Lung (tissue), 12 donors: ENCODE data around the gene CLP1. TPM values are rescaled to one million over a fixed set of nuclear protein-coding genes. Genes with fewer than 3 reads are reported as not detected.

Experiments
- ATAC-seq: fragments of 200-7000 bp; cut with Tn5 transposase; one replicate; pipeline ENCODE4 v1.9.1; 2020; ENCODE audit warnings: moderate number of reproducible peaks; ENCODE audit not compliant: insufficient read depth, low FRiP score
- DNase-seq, 3 donors: peaks; one replicate each; pipeline ENCODE4 v3.0.0-alpha.2; 2013 to 2017
- H3K27ac ChIP-seq, 2 donors: one replicate each; pipeline ENCODE4 v1.5.1; 2013; ENCODE audit warnings: mild to moderate bottlenecking in 2 of 2, moderate library complexity in 2 of 2, control low read depth in 1 of 2, inconsistent platforms in 1 of 2, low read depth in 1 of 2, low read length in 1 of 2
- H3K27me3 ChIP-seq, 3 donors: one replicate each; pipeline ENCODE4 v1.5.1; 2013; ENCODE audit warnings: low read length in 2 of 3; ENCODE audit not compliant: control insufficient read depth in 3 of 3, insufficient read depth in 3 of 3
- H3K36me3 ChIP-seq, 4 donors: one replicate each; pipeline ENCODE4 v1.5.1; 2013; ENCODE audit warnings: low read length in 4 of 4, mild to moderate bottlenecking in 1 of 4, moderate library complexity in 1 of 4; ENCODE audit not compliant: control insufficient read depth in 4 of 4, insufficient read depth in 4 of 4
- H3K4me1 ChIP-seq, 5 donors: one replicate each; pipeline ENCODE4 v1.5.1; 2013; ENCODE audit warnings: low read length in 5 of 5, mild to moderate bottlenecking in 2 of 5, moderate library complexity in 1 of 5; ENCODE audit not compliant: control insufficient read depth in 5 of 5, insufficient read depth in 5 of 5
- H3K4me3 ChIP-seq: one replicate; pipeline ENCODE4 v1.5.1; 2013; ENCODE audit warnings: mild to moderate bottlenecking, control low read depth, moderate library complexity
- H3K9ac ChIP-seq, 2 donors: one replicate each; pipeline ENCODE4 v1.5.1; 2013; ENCODE audit warnings: low read length in 2 of 2, control low read depth in 1 of 2; ENCODE audit not compliant: insufficient read depth in 1 of 2
- H3K9me3 ChIP-seq, 4 donors: one replicate each; pipeline ENCODE4 v1.5.1; 2013; ENCODE audit warnings: low read length in 3 of 4, mild to moderate bottlenecking in 1 of 4, moderate library complexity in 1 of 4; ENCODE audit not compliant: control insufficient read depth in 4 of 4, insufficient read depth in 3 of 4
- CTCF ChIP-seq: IDR thresholded peaks from 2 replicates; pipeline ENCODE4 v1.5.1; 2012; ENCODE audit warnings: mild to moderate bottlenecking; ENCODE audit errors: control extremely low read depth, extremely low read depth
- WGBS, 2 donors: extraction: QIAGEN DNeasy Blood & Tissue Kit; methylation state at CpG; one replicate each; pipeline ENCODE4 v1.1.7; 2013; 5-methylcytosine and 5-hydroxymethylcytosine counted together
- polyA plus RNA-seq, 2 donors: library from polyadenylated mRNA; stranded (reverse); fragments of 200-250 nt; gene quantifications; one replicate each; pipeline ENCODE4 v1.2.1, GENCODE V29; 2013
- total RNA-seq, 2 donors: library from RNA; depleted of rRNA in 1 of 2; stranded (reverse); fragments of >200 nt in 1 of 2; gene quantifications; one replicate each; pipeline ENCODE4 v1.2.1, GENCODE V29; 2014 to 2021
- donor health status: control.
- donor health status: control.
- donor health status: Bipolar disorder and iron deficiency.
- donor health status: healthy.
- donor health status: DM: yes; HTN: yes; CAD: no.

The CLP1 gene
- total and polyA plus RNA-seq, 4 donors = 6.5 to 16.6 (median 9.7) TPM

- H3K27ac ChIP-seq = no peak overlapping the region
- H3K9ac ChIP-seq = no peak overlapping the region
- DNase-seq (no peak), ATAC-seq (no peak)
- peaks cover 0 to 2% (median under 1%) of the 10 kb centered on the region in 4 donors for H3K36me3 ChIP-seq
- no peak for TF ChIP-seq CTCF
- H3K4me3 ChIP-seq = no peak overlapping the region
- H3K27me3 ChIP-seq = no peaks in the 10 kb centered on the region
- peaks cover 0 to 2% (median 0%) of the 10 kb centered on the region in 4 donors for H3K9me3 ChIP-seq
- H3K4me1 ChIP-seq = peaks cover 0 to 10% (median 3%) of the 10 kb centered on the region in 5 donors
Observed at GRCh38 chr11:57634311-57634710, 23.3 kb upstream of the CLP1 start.

GRCh38 chr11:57635246-57635645, 22.3 kb upstream of the CLP1 start:
- ATAC-seq (no peak), DNase-seq (no peak)
- H3K27me3 ChIP-seq = no peaks in the 10 kb centered on the region
- no peak overlapping the region for H3K4me3 ChIP-seq
- no peak overlapping the region for H3K27ac ChIP-seq
- peaks cover 0 to 20% (median 10%) of the 10 kb centered on the region in 5 donors for H3K4me1 ChIP-seq
- WGBS, 2 donors = 89 to 95% methylated on average over 8 of the region's 8 CpGs
- peaks cover 0 to 2% (median under 1%) of the 10 kb centered on the region in 4 donors for H3K36me3 ChIP-seq
- H3K9ac ChIP-seq = no peak overlapping the region
- peaks cover 0 to 2% (median 0%) of the 10 kb centered on the region in 4 donors for H3K9me3 ChIP-seq
- no peak for TF ChIP-seq CTCF

- Histone ChIP-seq H3K4me3 (peak overlapping the region; percentile 15), H3K27me3 (no peaks in the 10 kb centered on the region), H3K4me1 (peaks cover 0 to 30% (median 11%) of the 10 kb centered on the region in 5 donors), H3K9me3 (peaks cover 0 to 2% (median 0%) of the 10 kb centered on the region in 4 donors), H3K27ac (peak overlapping the region in 1 of 2 donors; percentile 23), H3K36me3 (peaks cover 0 to 7% (median 2%) of the 10 kb centered on the region in 4 donors), H3K9ac (peak overlapping the region in 1 of 2 donors; percentile 99)
- peak in 2 of 3 donors; percentile 70 to 71 for DNase-seq
- WGBS, 2 donors = 16 to 19% methylated on average over 18 of the region's 18 CpGs
- TF ChIP-seq CTCF = no peak
- peak; percentile 33 for ATAC-seq
Observed at GRCh38 chr11:57637626-57638004, 19.9 kb upstream of the CLP1 start.
